ENCODE data around the gene FAM222B. TPM values are rescaled to one million over a fixed set of nuclear protein-coding genes. Genes with fewer than 3 reads are reported as not detected.
"Not testable (repeated sequence)": the region's sequence is repeated elsewhere in the genome, so short reads cannot be mapped to it uniquely, and the experiment has no call there.

Gene FAM222B
- total RNA-seq, 1 donor from 2014 or later, result 3.2 TPM

DNA sequence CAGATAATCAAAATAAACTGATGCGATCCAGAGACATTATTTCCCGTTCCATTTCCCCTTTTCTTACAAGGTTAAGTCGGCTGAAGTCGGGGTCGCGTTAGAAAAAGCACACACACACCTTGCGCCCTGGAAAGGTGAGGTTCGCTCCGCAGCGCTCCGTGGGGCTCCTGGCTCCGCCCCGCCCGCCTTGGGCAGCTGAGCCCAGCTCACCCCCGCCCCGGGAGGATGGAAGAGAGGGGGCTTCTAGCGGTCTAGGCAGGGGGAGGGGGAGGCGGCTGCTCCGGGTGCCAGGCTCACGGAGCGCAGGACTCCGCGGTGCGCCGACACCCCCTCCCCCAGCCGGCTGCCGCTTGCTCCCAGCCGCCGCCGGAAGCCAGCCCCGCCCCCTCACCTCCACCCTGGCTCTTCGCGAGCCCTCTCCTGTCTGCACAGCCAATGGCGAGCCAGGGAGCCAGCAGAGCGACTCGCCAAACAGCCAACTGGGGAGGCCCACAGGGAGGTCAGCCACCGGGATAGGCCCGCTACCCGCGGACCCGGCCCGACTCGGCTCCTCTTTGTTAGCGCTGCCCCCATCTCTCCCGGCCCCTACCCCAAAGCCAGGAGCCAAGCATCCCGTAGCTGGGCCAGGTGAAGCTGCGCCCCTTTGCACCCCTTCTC lies 30.4 kb downstream of the FAM222B start:
- Histone ChIP-seq H3K4me3 (ENCODE audit: low read depth, low read length) (peak overlapping the region; percentile 66), H3K27me3 (ENCODE audit: control insufficient read depth, insufficient read depth, low read length) (no peaks in the 10 kb centered on the region), H3K36me3 (ENCODE audit: control insufficient read depth, insufficient read depth, low read length) (no peaks in the 10 kb centered on the region)
- FAIRE-seq (no peak), DNase-seq (ENCODE audit: low read depth) (peak; percentile 90)
- TF ChIP-seq, protein P1, sequence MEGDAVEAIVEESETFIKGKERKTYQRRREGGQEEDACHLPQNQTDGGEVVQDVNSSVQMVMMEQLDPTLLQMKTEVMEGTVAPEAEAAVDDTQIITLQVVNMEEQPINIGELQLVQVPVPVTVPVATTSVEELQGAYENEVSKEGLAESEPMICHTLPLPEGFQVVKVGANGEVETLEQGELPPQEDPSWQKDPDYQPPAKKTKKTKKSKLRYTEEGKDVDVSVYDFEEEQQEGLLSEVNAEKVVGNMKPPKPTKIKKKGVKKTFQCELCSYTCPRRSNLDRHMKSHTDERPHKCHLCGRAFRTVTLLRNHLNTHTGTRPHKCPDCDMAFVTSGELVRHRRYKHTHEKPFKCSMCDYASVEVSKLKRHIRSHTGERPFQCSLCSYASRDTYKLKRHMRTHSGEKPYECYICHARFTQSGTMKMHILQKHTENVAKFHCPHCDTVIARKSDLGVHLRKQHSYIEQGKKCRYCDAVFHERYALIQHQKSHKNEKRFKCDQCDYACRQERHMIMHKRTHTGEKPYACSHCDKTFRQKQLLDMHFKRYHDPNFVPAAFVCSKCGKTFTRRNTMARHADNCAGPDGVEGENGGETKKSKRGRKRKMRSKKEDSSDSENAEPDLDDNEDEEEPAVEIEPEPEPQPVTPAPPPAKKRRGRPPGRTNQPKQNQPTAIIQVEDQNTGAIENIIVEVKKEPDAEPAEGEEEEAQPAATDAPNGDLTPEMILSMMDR (IDR thresholded peaks at IDR 0.05; ENCODE audit: insufficient read depth, low read length, severe bottlenecking), result no peak

GRCh38 chr17:28811651-28812090 lies 30.9 kb downstream of the FAM222B start:
- FAIRE-seq, result no peak
- TF ChIP-seq, protein P1 (IDR thresholded peaks at IDR 0.05; ENCODE audit: insufficient read depth, low read length, severe bottlenecking), result no peak
- Histone ChIP-seq H3K27me3 (ENCODE audit: control insufficient read depth, insufficient read depth, low read length) (no peaks in the 10 kb centered on the region), H3K4me3 (ENCODE audit: low read depth, low read length) (peak overlapping the region; percentile 66), H3K36me3 (ENCODE audit: control insufficient read depth, insufficient read depth, low read length) (no peaks in the 10 kb centered on the region)
- peak; percentile 55 for DNase-seq (ENCODE audit: low read depth)

GRCh38 chr17:28810437-28810836 lies 32.2 kb downstream of the FAM222B start:
- FAIRE-seq (no peak), DNase-seq (ENCODE audit: low read depth) (peak; percentile 46)
- H3K36me3 ChIP-seq (ENCODE audit: control insufficient read depth, insufficient read depth, low read length), result peaks cover 2% of the 10 kb centered on the region
- H3K27me3 ChIP-seq (ENCODE audit: control insufficient read depth, insufficient read depth, low read length), result no peaks in the 10 kb centered on the region
- H3K4me3 ChIP-seq (ENCODE audit: low read depth, low read length), result no peak overlapping the region
- TF ChIP-seq, protein P1 (IDR thresholded peaks at IDR 0.05; ENCODE audit: insufficient read depth, low read length, severe bottlenecking), result no peak

DNA sequence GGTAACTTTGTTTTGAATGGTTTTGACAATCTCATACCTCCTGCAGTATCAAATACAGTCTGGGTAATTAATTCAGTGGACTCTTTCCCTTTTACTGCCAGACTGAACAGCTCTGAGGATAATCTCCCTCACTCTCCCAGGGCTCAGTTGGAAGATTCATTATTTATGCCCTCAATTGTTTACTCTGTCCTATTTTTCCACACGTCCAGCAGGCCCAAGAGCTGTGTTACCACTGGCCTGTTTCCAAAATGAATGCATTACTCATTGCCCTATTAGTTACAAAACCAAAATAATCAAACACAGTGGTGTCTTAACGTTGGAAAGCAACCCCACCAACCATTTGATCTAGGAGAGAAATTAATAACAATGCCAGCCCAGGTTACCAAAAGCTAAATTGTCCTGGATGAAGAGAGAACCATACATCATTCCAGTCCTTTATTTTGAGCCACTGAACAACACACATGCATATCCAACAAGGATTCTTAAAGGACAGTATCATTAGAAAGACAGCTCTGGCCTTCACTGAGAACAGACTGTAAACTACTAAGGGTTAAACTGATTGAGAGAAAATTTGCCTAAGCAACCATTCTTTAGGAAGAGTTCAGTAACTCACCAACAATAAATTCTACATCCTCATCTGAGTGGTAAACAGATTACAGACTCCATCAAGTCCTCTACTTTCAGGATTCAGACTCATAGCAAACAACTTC lies 34.5 kb downstream of the FAM222B start:
- Histone ChIP-seq H3K4me3 (ENCODE audit: low read depth, low read length) (no peak overlapping the region), H3K36me3 (ENCODE audit: control insufficient read depth, insufficient read depth, low read length) (peaks cover 4% of the 10 kb centered on the region), H3K27me3 (ENCODE audit: control insufficient read depth, insufficient read depth, low read length) (no peaks in the 10 kb centered on the region)
- DNase-seq (ENCODE audit: low read depth), result peak; percentile 91
- FAIRE-seq, result no peak
- TF ChIP-seq, protein P1 (IDR thresholded peaks at IDR 0.05; ENCODE audit: insufficient read depth, low read length, severe bottlenecking), result no peak

DNA sequence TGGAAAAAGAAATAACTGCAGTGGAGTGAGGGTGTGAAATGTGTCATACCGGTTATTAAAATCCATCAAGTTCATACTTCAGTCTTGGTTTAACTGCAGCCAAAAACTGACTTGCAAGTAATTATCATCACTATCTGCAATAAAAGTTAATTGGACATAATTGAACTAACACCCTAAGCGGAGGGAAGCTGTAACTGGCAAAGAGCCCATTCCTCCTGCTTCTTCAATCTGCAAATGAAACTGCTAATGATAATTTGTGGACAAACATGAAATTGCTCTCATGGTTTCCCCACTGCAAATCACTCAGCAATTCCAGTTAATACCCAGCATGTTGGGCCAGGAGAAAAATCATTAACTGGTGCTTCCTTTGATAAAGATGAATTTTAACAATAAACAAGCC lies 46.5 kb downstream of the FAM222B start:
- H3K36me3 ChIP-seq (ENCODE audit: control insufficient read depth, insufficient read depth, low read length), result no peaks in the 10 kb centered on the region
- no peak overlapping the region for H3K4me3 ChIP-seq (ENCODE audit: low read depth, low read length)
- no peaks in the 10 kb centered on the region for H3K27me3 ChIP-seq (ENCODE audit: control insufficient read depth, insufficient read depth, low read length)
- TF ChIP-seq, protein P1 (IDR thresholded peaks at IDR 0.05; ENCODE audit: insufficient read depth, low read length, severe bottlenecking), result no peak
- no peak for DNase-seq (ENCODE audit: low read depth)
- no peak for FAIRE-seq

GRCh38 chr17:28794846-28795441 lies 47.6 kb downstream of the FAM222B start:
- not testable (repeated sequence) for DNase-seq (ENCODE audit: low read depth); FAIRE-seq; H3K4me3 ChIP-seq (ENCODE audit: low read depth, low read length); H3K36me3 ChIP-seq (ENCODE audit: control insufficient read depth, insufficient read depth, low read length); H3K27me3 ChIP-seq (ENCODE audit: control insufficient read depth, insufficient read depth, low read length)
